GM10266 (cell line): ENCODE measurements around the gene SWAP70.
A peak's percentile ranks its signal among the peaks of the same experiment; 100 is the strongest.
"Not testable (repeated sequence)": the region's sequence is repeated elsewhere in the genome, so short reads cannot be mapped to it uniquely, and the experiment has no call there.

Experiments used
- DNase-seq: peaks from one replicate; pipeline ENCODE4 v3.0.0; 2012; ENCODE audit errors: extremely low spot score
- TF ChIP-seq, protein P1 (sequence below): IDR thresholded peaks from 2 replicates; pipeline ENCODE4 v1.5.1; 2012; ENCODE audit warnings: mild to moderate bottlenecking, low read depth; ENCODE audit not compliant: control insufficient read depth, insufficient read depth; ENCODE audit errors: missing control alignments

SWAP70 gene

DNA sequence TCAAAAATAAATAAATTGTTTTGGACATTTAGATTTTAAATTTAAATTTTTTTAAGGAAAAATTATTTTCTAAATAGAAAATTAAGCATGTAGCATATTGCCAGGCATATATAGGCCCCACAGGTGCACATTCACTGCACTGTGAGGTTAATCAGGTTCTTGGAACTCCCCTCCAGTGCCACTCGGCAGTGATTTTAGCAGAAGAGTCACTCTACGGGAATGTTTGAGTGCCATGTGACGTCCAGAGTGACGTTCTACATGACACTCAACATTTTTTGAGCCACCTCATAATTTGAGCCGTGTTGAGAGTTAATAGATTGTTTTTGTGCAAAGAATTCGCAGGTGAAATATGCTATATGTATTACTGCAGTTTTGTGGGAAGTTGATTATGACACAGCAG is 77.4 kb downstream of the SWAP70 start:
- TF ChIP-seq, protein P1, sequence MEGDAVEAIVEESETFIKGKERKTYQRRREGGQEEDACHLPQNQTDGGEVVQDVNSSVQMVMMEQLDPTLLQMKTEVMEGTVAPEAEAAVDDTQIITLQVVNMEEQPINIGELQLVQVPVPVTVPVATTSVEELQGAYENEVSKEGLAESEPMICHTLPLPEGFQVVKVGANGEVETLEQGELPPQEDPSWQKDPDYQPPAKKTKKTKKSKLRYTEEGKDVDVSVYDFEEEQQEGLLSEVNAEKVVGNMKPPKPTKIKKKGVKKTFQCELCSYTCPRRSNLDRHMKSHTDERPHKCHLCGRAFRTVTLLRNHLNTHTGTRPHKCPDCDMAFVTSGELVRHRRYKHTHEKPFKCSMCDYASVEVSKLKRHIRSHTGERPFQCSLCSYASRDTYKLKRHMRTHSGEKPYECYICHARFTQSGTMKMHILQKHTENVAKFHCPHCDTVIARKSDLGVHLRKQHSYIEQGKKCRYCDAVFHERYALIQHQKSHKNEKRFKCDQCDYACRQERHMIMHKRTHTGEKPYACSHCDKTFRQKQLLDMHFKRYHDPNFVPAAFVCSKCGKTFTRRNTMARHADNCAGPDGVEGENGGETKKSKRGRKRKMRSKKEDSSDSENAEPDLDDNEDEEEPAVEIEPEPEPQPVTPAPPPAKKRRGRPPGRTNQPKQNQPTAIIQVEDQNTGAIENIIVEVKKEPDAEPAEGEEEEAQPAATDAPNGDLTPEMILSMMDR: no peak
- DNase-seq: no peak

DNA sequence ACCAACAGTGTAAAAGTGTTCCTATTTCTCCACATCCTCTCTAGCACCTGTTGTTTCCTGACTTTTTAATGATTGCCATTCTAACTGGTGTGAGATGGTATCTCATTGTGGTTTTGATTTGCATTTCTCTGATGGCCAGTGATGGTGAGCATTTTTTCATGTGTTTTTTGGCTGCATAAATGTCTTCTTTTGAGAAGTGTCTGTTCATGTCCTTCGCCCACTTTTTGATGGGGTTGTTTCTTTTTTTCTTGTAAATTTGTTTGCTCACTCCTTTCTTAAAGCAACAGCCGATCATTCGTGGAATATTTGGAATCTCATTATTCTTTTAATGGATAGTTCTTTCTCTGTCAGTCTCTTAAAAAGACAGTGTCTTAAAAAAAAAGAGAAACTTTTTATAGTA is 79.6 kb downstream of the SWAP70 start:
- not testable (repeated sequence) for DNase-seq

DNA sequence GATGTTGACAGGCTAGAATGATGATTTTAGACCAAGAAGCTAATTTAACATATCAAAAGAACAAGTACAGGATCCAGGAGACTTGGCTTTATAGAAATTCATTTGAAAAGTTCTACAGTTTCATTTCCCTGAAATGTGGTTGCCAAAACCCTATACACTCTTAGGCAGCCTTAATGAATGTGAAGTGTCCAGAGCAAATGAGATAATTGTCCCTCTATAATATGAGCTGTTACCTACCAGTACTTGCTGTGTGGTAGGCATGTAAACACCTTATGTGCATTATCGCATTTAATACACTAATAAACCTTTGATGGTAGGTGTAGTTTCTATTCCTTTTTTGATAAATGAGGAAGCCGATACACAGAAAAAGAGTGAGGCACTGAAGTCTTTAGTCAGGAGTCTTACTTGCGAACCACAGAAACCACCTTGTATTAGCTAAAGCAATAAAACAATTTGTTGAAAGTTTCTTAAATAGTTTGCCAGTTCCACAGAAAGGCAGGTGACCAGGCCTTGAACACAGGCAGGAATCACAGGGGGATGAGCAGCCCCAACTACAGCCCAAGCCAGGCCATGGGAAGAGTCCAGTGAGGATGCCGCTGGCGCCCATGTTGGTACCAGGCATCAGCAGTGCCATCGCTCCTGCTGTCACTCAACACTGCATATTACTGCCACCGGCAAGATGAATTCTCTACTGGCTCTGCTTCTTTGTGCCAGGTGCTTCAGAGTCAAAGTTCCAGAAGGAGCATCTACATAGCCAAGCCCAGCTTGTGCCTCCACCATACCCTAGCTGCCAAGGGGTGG is 81.7 kb downstream of the SWAP70 start:
- no peak for DNase-seq
- TF ChIP-seq, protein P1: no peak

DNA sequence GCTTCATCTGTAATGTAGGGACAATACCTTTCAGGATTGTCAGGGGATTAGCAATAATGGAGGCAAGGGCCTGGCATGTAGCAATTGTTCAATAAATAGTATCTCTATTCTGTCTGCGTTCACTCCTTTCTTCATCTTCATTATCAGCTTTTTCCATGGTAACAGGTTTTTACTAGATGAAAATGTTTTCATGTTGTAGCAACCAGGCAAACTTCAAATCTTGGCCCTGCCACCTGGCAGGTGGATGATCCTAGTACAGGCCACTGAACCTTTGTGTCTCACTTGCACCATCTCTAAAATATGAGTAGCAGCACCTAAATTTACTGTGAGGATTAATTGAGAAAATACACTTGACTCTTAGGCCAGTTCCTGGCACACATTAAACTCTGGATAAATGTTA is 83.4 kb downstream of the SWAP70 start:
- TF ChIP-seq, protein P1: no peak
- no peak for DNase-seq

DNA sequence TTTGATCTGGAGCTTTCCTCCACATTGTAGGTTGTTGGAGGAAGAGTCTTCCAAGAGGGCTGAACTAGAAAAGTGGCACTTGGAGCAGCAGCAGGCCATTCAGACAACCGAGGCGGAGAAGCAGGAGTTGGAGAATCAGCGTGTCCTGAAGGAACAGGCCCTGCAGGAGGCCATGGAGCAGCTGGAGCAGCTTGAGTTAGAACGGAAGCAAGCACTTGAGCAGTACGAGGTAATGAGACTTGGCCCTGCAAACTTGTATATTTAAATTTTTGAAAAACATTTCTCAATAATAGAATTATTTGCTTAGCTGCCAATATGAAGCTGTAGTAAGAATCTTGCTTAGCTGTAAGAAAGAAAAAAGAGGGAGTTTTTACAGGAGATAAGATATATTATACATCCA is 84.0 kb downstream of the SWAP70 start:
- DNase-seq: no peak
- TF ChIP-seq, protein P1: no peak

DNA sequence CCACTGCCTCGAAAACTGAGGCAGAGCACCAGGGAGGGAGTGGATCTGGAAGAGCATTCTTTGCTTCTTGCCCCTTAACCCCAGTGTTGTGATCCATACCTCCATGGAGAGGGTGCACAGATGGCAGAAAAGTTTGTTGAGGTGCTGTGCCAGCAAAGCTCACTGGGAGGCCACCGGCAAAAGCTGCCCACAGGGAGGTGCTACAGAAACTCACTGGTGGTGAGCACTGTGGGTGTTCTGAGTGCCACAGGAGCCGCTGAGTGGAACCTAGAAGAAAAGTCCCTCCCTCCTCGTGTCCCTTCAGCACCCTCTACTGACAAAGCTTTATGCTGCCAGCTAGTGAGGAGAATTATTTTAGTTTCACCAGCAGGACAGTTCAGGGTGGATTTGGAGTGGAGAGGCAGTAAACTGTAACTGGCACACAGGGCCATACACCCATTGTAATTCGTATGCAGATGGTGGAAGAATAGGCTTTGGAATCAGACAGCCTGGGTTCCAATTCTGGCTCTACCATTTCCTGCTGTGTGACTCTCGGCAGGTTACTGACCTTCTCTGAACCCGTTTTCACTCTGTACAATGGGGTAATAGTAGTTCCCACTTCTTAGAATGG is 84.6 kb downstream of the SWAP70 start:
- TF ChIP-seq, protein P1: peak; percentile 85
- peak; percentile 68 for DNase-seq

DNA sequence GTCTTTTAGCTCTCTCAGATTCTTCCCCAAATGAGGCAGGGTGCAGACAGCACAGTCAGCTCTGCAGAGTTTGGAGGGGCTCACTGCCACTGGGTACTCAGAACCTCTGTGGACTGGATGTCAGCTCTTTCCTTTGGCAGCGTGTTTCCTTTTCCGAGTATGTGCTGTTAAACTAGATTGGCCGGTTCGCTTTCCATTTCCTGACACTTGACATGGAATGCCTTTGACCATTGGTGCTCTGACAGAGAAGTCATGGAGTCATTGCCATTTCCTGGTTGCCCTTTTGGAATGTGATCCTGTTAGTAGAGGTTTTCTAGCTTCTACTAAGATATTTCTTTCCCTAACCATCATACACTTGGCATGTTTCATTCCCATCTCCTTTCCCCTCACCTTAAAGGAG is 86.7 kb downstream of the SWAP70 start:
- DNase-seq: no peak
- TF ChIP-seq, protein P1: no peak
